Left ventricle myocardium superior (tissue), 1 donor: ENCODE results near the gene TBC1D22B. TPM values are rescaled to one million over a fixed set of nuclear protein-coding genes. Genes with fewer than 3 reads are reported as not detected.

Source experiments
- ATAC-seq: fragments of 200-7000 bp; cut with Tn5 transposase; one replicate; pipeline ENCODE4 v1.9.1; 2020; ENCODE audit warnings: mild to moderate bottlenecking, moderate library complexity
- DNase-seq: peaks from one replicate; pipeline ENCODE4 v3.0.0-alpha.2; 2020
- intact Hi-C: fragments of 100-400 bp; cut with micrococcal nuclease; formaldehyde crosslinking; loops from one replicate; pipeline ENCODE4 v1.11.0; 2022
- total RNA-seq: library from RNA; stranded (reverse); fragmentation: NEBNext Ultra II Directional; extraction: Animal tissue kit (Norgen Biotek cat#: 25700); gene quantifications from one replicate; pipeline ENCODE4 v1.2.1, GENCODE V29; 2021
- donor health status: DM: no; HTN: yes; CAD: no; lungs with severe emphysema.

TBC1D22B gene
- total RNA-seq, 1 donor from 2014 or later, result 6.3 TPM

GRCh38 chr6:37369321-37370201 lies 112.0 kb downstream of the TBC1D22B start:
- peak; percentile 54 for ATAC-seq

DNA sequence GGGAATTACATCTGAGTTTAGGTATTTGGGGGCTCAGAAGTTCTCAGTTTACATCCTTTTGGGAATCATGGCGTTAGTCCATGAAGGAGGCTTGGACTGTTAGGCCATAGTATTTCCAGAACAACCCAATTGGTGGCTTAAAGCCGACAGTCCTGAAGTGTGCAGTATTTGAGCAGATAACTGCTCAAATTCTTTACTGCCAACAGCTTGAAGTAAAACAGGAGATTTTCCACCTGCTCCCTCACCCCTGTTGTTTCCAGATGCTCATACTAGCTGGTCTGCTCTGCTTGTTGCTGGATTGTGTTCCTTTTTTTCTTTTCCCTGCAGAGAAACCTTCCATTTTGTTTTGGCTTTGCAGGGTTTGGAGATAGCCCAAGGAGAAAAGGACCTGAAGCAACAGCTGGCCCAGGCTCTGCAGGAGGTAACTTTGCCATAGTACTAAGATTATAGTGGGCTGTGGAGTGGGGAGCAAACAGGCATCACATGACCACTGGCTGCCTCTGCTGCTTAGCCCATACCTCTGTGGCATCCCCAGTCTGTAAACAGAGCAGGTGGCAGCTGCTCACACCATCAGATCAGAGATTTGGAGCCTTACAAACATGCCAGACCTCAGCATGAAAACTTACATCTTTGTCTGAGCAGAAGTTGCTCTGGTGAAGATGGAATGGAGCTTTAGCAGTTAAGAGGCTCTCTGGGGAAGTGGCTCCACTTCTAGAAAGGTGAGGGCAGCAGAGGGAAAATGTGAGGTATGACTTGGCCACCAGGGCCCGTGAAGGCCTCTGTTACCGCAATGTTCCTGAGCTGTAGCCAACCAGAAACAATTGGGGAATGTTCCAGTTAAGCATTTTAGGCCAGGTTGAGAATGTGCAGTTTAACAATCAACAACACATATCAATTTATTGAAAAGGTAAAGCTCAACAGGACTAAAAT lies 113.8 kb downstream of the TBC1D22B start:
- DNase-seq (no peak), ATAC-seq (peak; percentile 66)
- intact Hi-C loops, result loop anchor here (10.0 kb wide), 1 partner anchor 193 kb away; no protein-coding TSS in a partner anchor

More at GRCh38 chr6:37369321-37370201, 112.0 kb downstream of the TBC1D22B start:
- no peak for DNase-seq
- intact Hi-C loops, result loop anchor here (10.0 kb wide), 1 partner anchor 195 kb away; no protein-coding TSS in a partner anchor

DNA sequence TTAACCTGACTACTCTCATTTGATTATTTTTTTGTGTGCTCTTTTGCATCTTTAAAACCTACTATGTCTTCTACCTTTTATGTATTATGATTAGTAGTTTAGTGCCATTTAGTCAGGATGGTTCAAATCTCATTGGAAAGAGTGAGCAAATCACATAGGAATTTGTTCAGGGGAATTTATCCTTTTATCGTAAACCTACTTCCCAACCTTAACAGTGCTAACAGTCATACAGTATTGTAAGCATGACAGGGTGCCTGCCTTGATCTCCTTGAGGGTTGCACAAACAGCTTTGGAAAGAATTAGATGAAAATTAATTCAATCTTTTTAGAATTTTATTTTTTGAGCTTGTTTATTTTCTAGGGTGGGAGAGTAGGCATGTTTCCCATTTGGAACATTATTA lies 114.5 kb downstream of the TBC1D22B start:
- ATAC-seq (no peak), DNase-seq (no peak)
- intact Hi-C loops, result loop anchor here (10.0 kb wide), 1 partner anchor 193 kb away; no protein-coding TSS in a partner anchor

- intact Hi-C loops, result loop anchor here (10.0 kb wide), 1 partner anchor 191 kb away; no protein-coding TSS in a partner anchor
- ATAC-seq (no peak), DNase-seq (no peak)
Measured at GRCh38 chr6:37373822-37374471, 116.4 kb downstream of the TBC1D22B start.

DNA sequence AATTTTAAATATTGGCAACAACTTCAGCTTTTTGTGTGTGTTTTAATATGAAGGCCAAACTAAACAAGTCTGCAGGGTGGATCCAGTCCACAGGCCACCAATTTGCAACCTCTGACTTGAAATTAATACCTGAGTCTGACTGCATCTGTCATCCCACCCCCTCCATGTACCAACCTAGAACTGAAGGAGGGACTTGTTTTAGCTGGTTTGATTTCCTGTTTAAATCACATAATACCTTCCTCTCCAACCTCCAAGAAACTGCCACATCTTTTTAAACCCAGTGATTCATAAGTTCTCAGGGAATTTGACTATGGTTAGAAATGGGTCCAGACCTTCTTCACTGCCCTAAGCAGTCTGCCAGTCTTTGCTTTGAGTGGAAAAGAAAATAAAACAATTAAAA lies 117.8 kb downstream of the TBC1D22B start:
- no peak for DNase-seq
- intact Hi-C loops, result loop anchor here (10.0 kb wide), 1 partner anchor 189 kb away; no protein-coding TSS in a partner anchor
- ATAC-seq, result no peak

DNA sequence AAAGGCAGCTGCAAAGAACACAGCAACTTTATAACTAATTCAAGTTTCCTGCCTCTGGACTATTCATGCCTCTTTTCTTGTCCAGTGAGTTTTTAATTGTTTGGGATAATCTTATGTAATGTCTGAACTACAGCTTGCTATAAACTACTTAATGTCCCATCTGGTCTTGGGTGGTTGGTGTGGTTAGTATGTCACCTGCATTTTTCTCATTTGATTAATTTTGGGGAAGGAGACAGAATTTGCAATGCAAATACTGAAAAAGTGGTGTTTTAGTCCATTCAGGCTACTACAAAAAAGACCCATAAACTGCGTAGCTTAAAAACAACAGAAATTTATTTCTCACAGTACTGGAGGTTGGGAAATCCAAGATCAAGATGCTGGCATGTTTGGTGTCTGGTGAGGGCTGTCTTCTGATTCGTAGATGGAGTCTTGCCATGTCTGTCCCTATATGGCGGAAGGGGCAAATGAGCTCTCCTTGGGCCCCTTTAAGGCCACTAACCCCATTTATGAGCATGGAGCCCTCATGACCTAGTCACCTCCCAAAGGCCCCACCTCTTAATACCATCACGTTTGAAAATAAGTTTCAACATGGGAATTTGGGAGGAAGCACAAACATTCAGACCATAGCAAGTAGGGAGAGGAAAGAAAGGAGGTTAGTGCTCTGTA lies 118.6 kb downstream of the TBC1D22B start:
- intact Hi-C loops, result loop anchor here (10.0 kb wide), 1 partner anchor 189 kb away; no protein-coding TSS in a partner anchor
- ATAC-seq, result no peak

DNA sequence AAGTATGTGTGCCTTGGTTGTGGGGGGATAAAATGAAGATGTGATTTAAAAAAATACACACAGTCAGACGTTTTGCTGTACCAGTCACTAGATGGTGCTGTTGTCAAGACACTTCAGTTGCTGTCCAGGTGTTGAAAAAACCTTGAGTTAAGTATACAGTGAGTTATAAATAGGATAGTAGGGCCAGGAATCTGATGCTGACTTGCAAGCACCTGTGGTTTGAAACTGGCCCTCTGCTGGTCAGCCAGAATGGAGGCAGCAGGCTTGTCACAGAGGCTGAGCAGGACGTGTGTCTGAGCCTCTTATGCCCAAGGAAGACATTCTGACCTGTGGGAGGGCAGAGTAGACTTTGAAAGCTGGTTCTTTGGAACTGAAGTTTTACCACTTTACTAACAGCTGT lies 124.0 kb downstream of the TBC1D22B start:
- intact Hi-C loops, result no loop called here
- peak; percentile 74 for ATAC-seq

More for the DNA sequence above, 118.6 kb downstream of the TBC1D22B start:
- no peak for DNase-seq

More for the DNA sequence above, 124.0 kb downstream of the TBC1D22B start:
- DNase-seq, result no peak

Other genes with a start within 250 kb of the TBC1D22B start
- 35.0 TPM for gene PIM1, start 87.6 kb upstream of the TBC1D22B start, total RNA-seq
- not detected for gene TMEM217, start 372 bp downstream of the TBC1D22B start, total RNA-seq
- gene RNF8, start 96.2 kb downstream of the TBC1D22B start, total RNA-seq, result 15.7 TPM
- 30.0 TPM for gene CMTR1, start 175.4 kb downstream of the TBC1D22B start, total RNA-seq
- 26.6 TPM for gene CCDC167, start 242.1 kb downstream of the TBC1D22B start, total RNA-seq